NCI-H1930 (cell line): Measurements from ENCODE around the gene BBOF1.
"Not testable (repeated sequence)": the region's sequence is repeated elsewhere in the genome, so short reads cannot be mapped to it uniquely, and the experiment has no call there.

Source experiments
- DNase-seq, 2 experiments: peaks; one replicate each; lab custom pipeline; 2025; lab: John Stamatoyannopoulos, UW

BBOF1 gene

GRCh38 chr14:74018586-74019407, at the start of gene BBOF1, which contains the start of gene ENTPD5:
BBOF1 (plus strand) TSS chr14:74019349; CDS start chr14:74019479, 130 bp downstream.
ENTPD5 (minus strand) TSS chr14:74019288; CDS start chr14:73988102, 31,186 bp downstream.
- peak; percentile 75 to 88 for DNase-seq

- DNase-seq: no peak
Measured at GRCh38 chr14:73973497-73973896, 45.7 kb upstream of the BBOF1 start.

- DNase-seq: no peak
Measured at GRCh38 chr14:73976125-73976524, 43.0 kb upstream of the BBOF1 start.

GRCh38 chr14:73977896-73978295, 41.3 kb upstream of the BBOF1 start:
- no peak for DNase-seq

- no peak for DNase-seq
Measured at GRCh38 chr14:73988065-73988464, 31.1 kb upstream of the BBOF1 start.

- DNase-seq: not testable (repeated sequence)
Measured at GRCh38 chr14:73988656-73989055, 30.5 kb upstream of the BBOF1 start.

- no peak for DNase-seq
Measured at GRCh38 chr14:73991092-73991491, 28.1 kb upstream of the BBOF1 start.

- DNase-seq: not testable (repeated sequence)
Measured at GRCh38 chr14:73994926-73995325, 24.2 kb upstream of the BBOF1 start.

GRCh38 chr14:73995977-73996378, 23.2 kb upstream of the BBOF1 start:
- DNase-seq: peak in 1 of 2 experiments; percentile 7

- DNase-seq: no peak
Measured at GRCh38 chr14:73996731-73997107, 22.4 kb upstream of the BBOF1 start.

- no peak for DNase-seq
Measured at GRCh38 chr14:73997108-73997943, 21.8 kb upstream of the BBOF1 start.

GRCh38 chr14:73997944-73998447, 21.2 kb upstream of the BBOF1 start:
- DNase-seq: no peak

- no peak for DNase-seq
Measured at GRCh38 chr14:73998726-73999125, 20.4 kb upstream of the BBOF1 start.

GRCh38 chr14:74005664-74006063, 13.5 kb upstream of the BBOF1 start:
- DNase-seq: not testable (repeated sequence)

GRCh38 chr14:74008843-74009499, 10.2 kb upstream of the BBOF1 start:
- DNase-seq: no peak

- no peak for DNase-seq
Measured at GRCh38 chr14:74014299-74014698, 4.8 kb upstream of the BBOF1 start.

- DNase-seq: no peak
Measured at GRCh38 chr14:74015176-74015575, 4.0 kb upstream of the BBOF1 start.

GRCh38 chr14:74015963-74016362, 3.2 kb upstream of the BBOF1 start:
- no peak for DNase-seq

GRCh38 chr14:74018174-74018585, 969 bp upstream of the BBOF1 start:
- no peak for DNase-seq

GRCh38 chr14:74019408-74020137, 424 bp downstream of the BBOF1 start:
- no peak for DNase-seq

GRCh38 chr14:74022346-74022745, 3.2 kb downstream of the BBOF1 start:
- DNase-seq: no peak
